Thyroid gland (tissue), 4 donors: ENCODE measurements around the gene NBEAL2.

Experiments
- POLR2A ChIP-seq, 2 donors: fragments of 450-650 bp; IDR thresholded peaks; one replicate each; pipeline ENCODE4 v1.6.1; 2017; ENCODE audit warnings: antibody characterized with exemption in 2 of 2, mild to moderate bottlenecking in 2 of 2, moderate library complexity in 1 of 2
- TF ChIP-seq, protein P1 (sequence below), 6 experiments: fragments of 200-600 bp in 3 of 6; fragments of 450-650 bp in 3 of 6; sonication (generic) in 3 of 6; IDR thresholded peaks; one replicate each; pipeline ENCODE4 v1.5.1; 2016 to 2019; ENCODE audit warnings: antibody characterized with exemption in 6 of 6, mild to moderate bottlenecking in 2 of 6, inconsistent platforms in 1 of 6, moderate library complexity in 1 of 6

GRCh38 chr3:47003461-47004368 lies 24.2 kb downstream of the NBEAL2 start:
- TF ChIP-seq, protein P1, sequence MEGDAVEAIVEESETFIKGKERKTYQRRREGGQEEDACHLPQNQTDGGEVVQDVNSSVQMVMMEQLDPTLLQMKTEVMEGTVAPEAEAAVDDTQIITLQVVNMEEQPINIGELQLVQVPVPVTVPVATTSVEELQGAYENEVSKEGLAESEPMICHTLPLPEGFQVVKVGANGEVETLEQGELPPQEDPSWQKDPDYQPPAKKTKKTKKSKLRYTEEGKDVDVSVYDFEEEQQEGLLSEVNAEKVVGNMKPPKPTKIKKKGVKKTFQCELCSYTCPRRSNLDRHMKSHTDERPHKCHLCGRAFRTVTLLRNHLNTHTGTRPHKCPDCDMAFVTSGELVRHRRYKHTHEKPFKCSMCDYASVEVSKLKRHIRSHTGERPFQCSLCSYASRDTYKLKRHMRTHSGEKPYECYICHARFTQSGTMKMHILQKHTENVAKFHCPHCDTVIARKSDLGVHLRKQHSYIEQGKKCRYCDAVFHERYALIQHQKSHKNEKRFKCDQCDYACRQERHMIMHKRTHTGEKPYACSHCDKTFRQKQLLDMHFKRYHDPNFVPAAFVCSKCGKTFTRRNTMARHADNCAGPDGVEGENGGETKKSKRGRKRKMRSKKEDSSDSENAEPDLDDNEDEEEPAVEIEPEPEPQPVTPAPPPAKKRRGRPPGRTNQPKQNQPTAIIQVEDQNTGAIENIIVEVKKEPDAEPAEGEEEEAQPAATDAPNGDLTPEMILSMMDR (IDR thresholded peaks at IDR 0.05), result no peak
- TF ChIP-seq POLR2A (IDR thresholded peaks at IDR 0.05), result no peak
